PC-3 (cell line): ENCODE measurements around the gene UBASH3B. TPM values are rescaled to one million over a fixed set of nuclear protein-coding genes. Genes with fewer than 3 reads are reported as not detected.

Experiments
- ATAC-seq: fragments of 200-7000 bp; cut with Tn5 transposase; 2 replicates; pipeline ENCODE4 v1.9.1; 2020; ENCODE audit warnings: mild to moderate bottlenecking, moderate library complexity
- BruUV-seq: library from RNA; stranded (reverse); fragments of 400-500 nt; replicated peaks from 2 replicates; lab custom pipeline; 2021; lab: Mats Ljungman, UMichigan
- CTCF ChIA-PET: fragments of 300-600 bp; sonication (Branson Sonifier 250); formaldehyde crosslinking; loops from one replicate; lab custom pipeline; 2022; ENCODE audit warnings: antibody characterized with exemption; lab: Charles Lee
- POLR2A ChIA-PET: fragments of 300-600 bp; sonication (Branson Sonifier 250); formaldehyde crosslinking; loops from one replicate; lab custom pipeline; 2022; ENCODE audit warnings: antibody characterized with exemption; ENCODE audit not compliant: unreplicated experiment; lab: Charles Lee
- DNase-seq: peaks from one replicate; pipeline ENCODE4 v3.0.0-alpha.2; 2015
- H2AFZ ChIP-seq: fragments of 300-600 bp; sonication (generic); 2 replicates; pipeline ENCODE4 v1.6.0; 2016; ENCODE audit warnings: antibody characterized with exemption, low read length
- H3F3A ChIP-seq: fragments of 300-600 bp; sonication (generic); one replicate; pipeline ENCODE4 v1.6.0; 2017; ENCODE audit warnings: antibody characterized with exemption, low read length, control low read depth, mild to moderate bottlenecking; ENCODE audit not compliant: unreplicated experiment
- H3K27ac ChIP-seq: fragments of 300-600 bp; sonication (generic); 2 replicates; pipeline ENCODE4 v1.5.1; 2016; ENCODE audit warnings: mild to moderate bottlenecking, low read length
- H3K27me3 ChIP-seq: fragments of 300-600 bp; sonication (generic); 2 replicates; pipeline ENCODE4 v1.6.1; 2016; ENCODE audit warnings: low read length, mixed read lengths
- H3K36me3 ChIP-seq: fragments of 300-600 bp; sonication (generic); 2 replicates; pipeline ENCODE4 v1.6.1; 2016; ENCODE audit warnings: low read depth, mixed run types, low read length, mixed read lengths
- H3K4me1 ChIP-seq: fragments of 300-600 bp; sonication (generic); 2 replicates; pipeline ENCODE4 v1.5.1; 2016; ENCODE audit warnings: low read length; ENCODE audit not compliant: insufficient read depth
- H3K4me2 ChIP-seq: fragments of 300-600 bp; sonication (generic); 2 replicates; pipeline ENCODE4 v1.6.0; 2016; ENCODE audit warnings: low read length
- H3K4me3 ChIP-seq: fragments of 300-600 bp; sonication (generic); 2 replicates; pipeline ENCODE4 v1.5.1; 2016; ENCODE audit warnings: mild to moderate bottlenecking, low read length, mixed read lengths
- H3K79me2 ChIP-seq: fragments of 300-600 bp; sonication (generic); 2 replicates; pipeline ENCODE4 v1.6.1; 2017; ENCODE audit warnings: low read length, mixed read lengths
- H3K9ac ChIP-seq: fragments of 300-600 bp; sonication (generic); 2 replicates; pipeline ENCODE4 v1.6.0; 2016; ENCODE audit warnings: mild to moderate bottlenecking, low read length
- H3K9me2 ChIP-seq: fragments of 300-600 bp; sonication (generic); replicated peaks from 2 replicates; pipeline ENCODE4 v1.6.1; 2016; ENCODE audit warnings: mixed run types, low read length, mixed read lengths
- H3K9me3 ChIP-seq: fragments of 300-600 bp; sonication (generic); 2 replicates; pipeline ENCODE4 v1.6.1; 2016; ENCODE audit warnings: low read length, mixed read lengths
- H4K20me1 ChIP-seq: fragments of 300-600 bp; sonication (generic); 2 replicates; pipeline ENCODE4 v1.6.1; 2016; ENCODE audit warnings: low read length, mixed read lengths
- CTCF ChIP-seq: fragments of 300-600 bp; sonication (generic); conservative IDR thresholded peaks from 2 replicates; pipeline ENCODE4 v1.5.1; 2017; ENCODE audit warnings: antibody characterized with exemption, low read depth, mild to moderate bottlenecking, low read length
- EZH2 ChIP-seq: fragments of 300-600 bp; sonication (generic); IDR thresholded peaks from one replicate; pipeline ENCODE4 v1.6.1; 2017; ENCODE audit warnings: antibody characterized with exemption, mild to moderate bottlenecking, low read length; ENCODE audit not compliant: unreplicated experiment
- EZH2phosphoT487 ChIP-seq: fragments of 300-600 bp; sonication (generic); IDR thresholded peaks from 2 replicates; pipeline ENCODE4 v1.6.1; 2018; ENCODE audit warnings: mild to moderate bottlenecking, antibody characterized with exemption, low read length, borderline replicate concordance
- intact Hi-C: fragments of 100-400 bp; cut with micrococcal nuclease; formaldehyde crosslinking; loops from 2 replicates; pipeline ENCODE4 v1.9.0; 2023
- total RNA-seq: library from RNA; depleted of rRNA; stranded (reverse); fragments of >200 nt; gene quantifications from 2 replicates; pipeline ENCODE4 v1.2.3, GENCODE V29; 2014

Gene UBASH3B
- total RNA-seq, 1 experiment from 2014 or later, result 178 TPM

GRCh38 chr11:122791411-122791810 lies 135.9 kb downstream of the UBASH3B start:
- Histone ChIP-seq H2AFZ (no peak overlapping the region), H3K79me2 (no peaks in the 10 kb centered on the region), H3F3A (no peaks in the 10 kb centered on the region), H3K9ac (no peak overlapping the region), H3K4me2 (no peak overlapping the region), H3K27ac (peak overlapping the region; percentile 7), H3K9me3 (no peaks in the 10 kb centered on the region), H3K4me3 (no peak overlapping the region), H3K36me3 (peaks cover 20% of the 10 kb centered on the region; the same call in 1 of the 2 replicates), H3K27me3 (no peaks in the 10 kb centered on the region), H3K9me2 (no peaks in the 10 kb centered on the region), H3K4me1 (peaks cover 10% of the 10 kb centered on the region; the same call in 1 of the 2 replicates), H4K20me1 (no peaks in the 10 kb centered on the region)
- ChIA-PET POLR2A (interaction anchor here (0.6 to 1.0 kb wide), 3 partner anchors 65 to 261 kb away, joined by 3 to 15 read pairs (median 13); no protein-coding TSS in a partner anchor), CTCF (interaction anchor here (0.6 kb wide), 1 partner anchor 470 kb away, joined by 4 read pairs; no protein-coding TSS in a partner anchor)
- TF ChIP-seq CTCF, result no peak
- no peak for DNase-seq
- intact Hi-C loops, result no loop called here
- BruUV-seq, result no TSS peak
- ATAC-seq, result peak; percentile 51

- no peak overlapping the region for H3K9ac ChIP-seq
- no peaks in the 10 kb centered on the region for H3F3A ChIP-seq
- intact Hi-C loops, result no loop called here
- H3K27me3 ChIP-seq, result no peaks in the 10 kb centered on the region
- H3K79me2 ChIP-seq, result no peaks in the 10 kb centered on the region
- peaks cover 24% of the 10 kb centered on the region for H3K36me3 ChIP-seq
- no peaks in the 10 kb centered on the region for H3K9me3 ChIP-seq
- peaks cover 10% of the 10 kb centered on the region; the same call in 1 of the 2 replicates for H3K4me1 ChIP-seq
- no peak overlapping the region for H3K4me2 ChIP-seq
- peak; percentile 52 for DNase-seq
- H3K9me2 ChIP-seq, result no peaks in the 10 kb centered on the region
- ChIA-PET POLR2A (interaction anchor here (0.6 to 1.0 kb wide), 3 partner anchors 65 to 261 kb away, joined by 3 to 15 read pairs (median 13); no protein-coding TSS in a partner anchor), CTCF (interaction anchor here (0.6 kb wide), 1 partner anchor 470 kb away, joined by 4 read pairs; no protein-coding TSS in a partner anchor)
- no peak overlapping the region for H3K4me3 ChIP-seq
- no peak overlapping the region for H2AFZ ChIP-seq
- TF ChIP-seq EZH2phosphoT487 (no peak), CTCF (no peak), EZH2 (no peak)
- ATAC-seq, result peak; percentile 80
- BruUV-seq, result no TSS peak
- no peaks in the 10 kb centered on the region for H4K20me1 ChIP-seq
- peak overlapping the region; percentile 7 for H3K27ac ChIP-seq
These were observed 136.3 kb downstream of the UBASH3B start for GRCh38 chr11:122791836-122792235.

GRCh38 chr11:122793515-122793914 lies 138.0 kb downstream of the UBASH3B start:
- no peaks in the 10 kb centered on the region for H4K20me1 ChIP-seq
- peaks cover 10% of the 10 kb centered on the region; the same call in 1 of the 2 replicates for H3K4me1 ChIP-seq
- no peak overlapping the region for H3K27ac ChIP-seq
- ChIA-PET CTCF (no interaction called here), POLR2A (no interaction called here)
- peaks cover 32% of the 10 kb centered on the region for H3K36me3 ChIP-seq
- no peaks in the 10 kb centered on the region for H3K79me2 ChIP-seq
- DNase-seq, result no peak
- no peaks in the 10 kb centered on the region for H3K9me2 ChIP-seq
- no TSS peak for BruUV-seq
- no peak for TF ChIP-seq EZH2
- TF ChIP-seq EZH2phosphoT487, result no peak
- no peak for TF ChIP-seq CTCF
- no peak overlapping the region for H3K4me2 ChIP-seq
- no peak overlapping the region for H3K9ac ChIP-seq
- no peaks in the 10 kb centered on the region for H3K9me3 ChIP-seq
- no peaks in the 10 kb centered on the region for H3K27me3 ChIP-seq
- no peak for ATAC-seq
- H3F3A ChIP-seq, result no peaks in the 10 kb centered on the region
- no peak overlapping the region for H3K4me3 ChIP-seq
- no peak overlapping the region for H2AFZ ChIP-seq
- intact Hi-C loops, result no loop called here
